SJCRH30 (cell line): Measurements from ENCODE around the gene PROM2. TPM values are rescaled to one million over a fixed set of nuclear protein-coding genes. Genes with fewer than 3 reads are reported as not detected.
A peak's percentile ranks its signal among the peaks of the same experiment; 100 is the strongest.

Experiments used
- DNase-seq, 2 experiments: peaks; one replicate each; pipeline ENCODE4 v3.0.0-alpha.2; 2015 to 2020
- H3K27ac ChIP-seq: fragments of 250-450 bp; sonication (Bioruptor Pico); 2 replicates; pipeline ENCODE4 v1.5.1; 2020; ENCODE audit warnings: mild to moderate bottlenecking, moderate library complexity
- H3K27me3 ChIP-seq: fragments of 250-450 bp; sonication (Bioruptor Pico); 2 replicates; pipeline ENCODE4 v1.5.1; 2020; ENCODE audit warnings: mild to moderate bottlenecking, moderate library complexity
- H3K36me3 ChIP-seq: fragments of 250-450 bp; sonication (Bioruptor Pico); 2 replicates; pipeline ENCODE4 v1.5.1; 2020; ENCODE audit warnings: mild to moderate bottlenecking, moderate library complexity
- H3K4me1 ChIP-seq: fragments of 250-450 bp; sonication (Bioruptor Pico); 2 replicates; pipeline ENCODE4 v1.5.1; 2020; ENCODE audit warnings: mild to moderate bottlenecking, moderate library complexity
- H3K4me3 ChIP-seq: fragments of 250-450 bp; sonication (Bioruptor Pico); 2 replicates; pipeline ENCODE4 v1.5.1; 2020; ENCODE audit warnings: mild to moderate bottlenecking, moderate library complexity
- H3K9me3 ChIP-seq: fragments of 250-450 bp; sonication (Bioruptor Pico); replicated peaks from 2 replicates; pipeline ENCODE4 v1.5.1; 2020; ENCODE audit warnings: mild to moderate bottlenecking, moderate library complexity
- total RNA-seq: library from RNA; depleted of rRNA; stranded (reverse); fragments of >200 nt; shearing (Covaris generic); gene quantifications from 2 replicates; pipeline ENCODE4 v1.2.3, GENCODE V29; 2014

Gene PROM2
- total RNA-seq, 1 experiment from 2014 or later, result 0.57 TPM

GRCh38 chr2:95303191-95303919, 29.1 kb downstream of the PROM2 start:
- H3K4me3 ChIP-seq, result no peak overlapping the region
- H3K27me3 ChIP-seq, result no peaks in the 10 kb centered on the region
- no peaks in the 10 kb centered on the region for H3K36me3 ChIP-seq
- no peaks in the 10 kb centered on the region; the same call in 1 of the 2 replicates for H3K4me1 ChIP-seq
- H3K9me3 ChIP-seq, result no peaks in the 10 kb centered on the region
- H3K27ac ChIP-seq, result no peak overlapping the region
- peak; percentile 60 to 61 for DNase-seq

GRCh38 chr2:95305380-95306061, 31.3 kb downstream of the PROM2 start:
- Histone ChIP-seq H3K36me3 (no peaks in the 10 kb centered on the region), H3K27me3 (no peaks in the 10 kb centered on the region), H3K27ac (no peak overlapping the region), H3K4me3 (no peak overlapping the region), H3K4me1 (no peaks in the 10 kb centered on the region; the same call in 1 of the 2 replicates), H3K9me3 (no peaks in the 10 kb centered on the region)
- DNase-seq, result no peak

GRCh38 chr2:95306336-95306895, 32.2 kb downstream of the PROM2 start:
- H3K4me3 ChIP-seq, result no peak overlapping the region
- H3K4me1 ChIP-seq, result no peaks in the 10 kb centered on the region; the same call in 1 of the 2 replicates
- no peak overlapping the region for H3K27ac ChIP-seq
- no peak for DNase-seq
- no peaks in the 10 kb centered on the region for H3K9me3 ChIP-seq
- no peaks in the 10 kb centered on the region for H3K36me3 ChIP-seq
- H3K27me3 ChIP-seq, result no peaks in the 10 kb centered on the region

GRCh38 chr2:95307036-95307435, 32.8 kb downstream of the PROM2 start:
- DNase-seq, result no peak
- H3K27ac ChIP-seq, result no peak overlapping the region
- no peaks in the 10 kb centered on the region; the same call in 1 of the 2 replicates for H3K4me1 ChIP-seq
- H3K36me3 ChIP-seq, result no peaks in the 10 kb centered on the region
- no peak overlapping the region for H3K4me3 ChIP-seq
- no peaks in the 10 kb centered on the region for H3K9me3 ChIP-seq
- H3K27me3 ChIP-seq, result no peaks in the 10 kb centered on the region

- no peak for DNase-seq
- no peak overlapping the region for H3K4me3 ChIP-seq
- H3K27me3 ChIP-seq, result no peaks in the 10 kb centered on the region
- no peaks in the 10 kb centered on the region for H3K9me3 ChIP-seq
- no peaks in the 10 kb centered on the region for H3K36me3 ChIP-seq
- no peaks in the 10 kb centered on the region; the same call in 1 of the 2 replicates for H3K4me1 ChIP-seq
- no peak overlapping the region for H3K27ac ChIP-seq
These were observed 33.6 kb downstream of the PROM2 start for GRCh38 chr2:95307878-95308277.

- no peaks in the 10 kb centered on the region for H3K27me3 ChIP-seq
- H3K4me3 ChIP-seq, result no peak overlapping the region
- no peaks in the 10 kb centered on the region; the same call in 1 of the 2 replicates for H3K4me1 ChIP-seq
These were observed 34.3 kb downstream of the PROM2 start for GRCh38 chr2:95308426-95308990.

GRCh38 chr2:95309599-95309998, 35.4 kb downstream of the PROM2 start:
- H3K27me3 ChIP-seq, result peaks cover under 1% of the 10 kb centered on the region; the same call in 1 of the 2 replicates
- H3K4me1 ChIP-seq, result no peaks in the 10 kb centered on the region
- no peak overlapping the region for H3K4me3 ChIP-seq
- no peak overlapping the region for H3K27ac ChIP-seq
- H3K9me3 ChIP-seq, result no peaks in the 10 kb centered on the region
- H3K36me3 ChIP-seq, result no peaks in the 10 kb centered on the region
- DNase-seq, result no peak

More at GRCh38 chr2:95308426-95308990, 34.3 kb downstream of the PROM2 start:
- Histone ChIP-seq H3K36me3 (no peaks in the 10 kb centered on the region), H3K27ac (no peak overlapping the region), H3K9me3 (no peaks in the 10 kb centered on the region)
- DNase-seq, result no peak

GRCh38 chr2:95310216-95310615, 36.0 kb downstream of the PROM2 start:
- no peak overlapping the region for H3K4me3 ChIP-seq
- H3K9me3 ChIP-seq, result no peaks in the 10 kb centered on the region
- no peaks in the 10 kb centered on the region for H3K4me1 ChIP-seq
- no peaks in the 10 kb centered on the region for H3K36me3 ChIP-seq
- H3K27ac ChIP-seq, result no peak overlapping the region
- H3K27me3 ChIP-seq, result peaks cover 5% of the 10 kb centered on the region; the same call in 1 of the 2 replicates
- DNase-seq, result no peak

GRCh38 chr2:95310651-95311050, 36.4 kb downstream of the PROM2 start:
- no peak for DNase-seq
- no peaks in the 10 kb centered on the region for H3K9me3 ChIP-seq
- H3K27ac ChIP-seq, result no peak overlapping the region
- H3K4me3 ChIP-seq, result no peak overlapping the region
- no peaks in the 10 kb centered on the region for H3K36me3 ChIP-seq
- peaks cover 5% of the 10 kb centered on the region; the same call in 1 of the 2 replicates for H3K27me3 ChIP-seq
- no peaks in the 10 kb centered on the region for H3K4me1 ChIP-seq

GRCh38 chr2:95311815-95312542, 37.7 kb downstream of the PROM2 start:
- no peak overlapping the region for H3K4me3 ChIP-seq
- no peaks in the 10 kb centered on the region for H3K9me3 ChIP-seq
- H3K27ac ChIP-seq, result no peak overlapping the region
- H3K27me3 ChIP-seq, result peaks cover 9% of the 10 kb centered on the region; the same call in 1 of the 2 replicates
- H3K4me1 ChIP-seq, result no peaks in the 10 kb centered on the region
- no peaks in the 10 kb centered on the region for H3K36me3 ChIP-seq
- DNase-seq, result no peak

GRCh38 chr2:95312543-95313201, 38.4 kb downstream of the PROM2 start:
- Histone ChIP-seq H3K27ac (no peak overlapping the region), H3K4me3 (no peak overlapping the region), H3K27me3 (peaks cover 9% of the 10 kb centered on the region; the same call in 1 of the 2 replicates), H3K36me3 (no peaks in the 10 kb centered on the region), H3K9me3 (no peaks in the 10 kb centered on the region), H3K4me1 (no peaks in the 10 kb centered on the region)
- no peak for DNase-seq

- peaks cover 9% of the 10 kb centered on the region; the same call in 1 of the 2 replicates for H3K27me3 ChIP-seq
- H3K27ac ChIP-seq, result no peak overlapping the region
- H3K4me1 ChIP-seq, result no peaks in the 10 kb centered on the region
- DNase-seq, result no peak
- no peak overlapping the region for H3K4me3 ChIP-seq
- H3K36me3 ChIP-seq, result no peaks in the 10 kb centered on the region
- no peaks in the 10 kb centered on the region for H3K9me3 ChIP-seq
These were observed 39.3 kb downstream of the PROM2 start for GRCh38 chr2:95313296-95314131.

- DNase-seq, result no peak
- no peak overlapping the region for H3K27ac ChIP-seq
- H3K27me3 ChIP-seq, result peaks cover 16% of the 10 kb centered on the region
- no peak overlapping the region for H3K4me3 ChIP-seq
- H3K36me3 ChIP-seq, result no peaks in the 10 kb centered on the region
- H3K4me1 ChIP-seq, result no peaks in the 10 kb centered on the region
- no peaks in the 10 kb centered on the region for H3K9me3 ChIP-seq
These were observed 40.3 kb downstream of the PROM2 start for GRCh38 chr2:95314598-95314963.
